Transverse colon (tissue), 4 donors: ENCODE measurements around the gene DNLZ.

Experiments
- CTCF ChIP-seq, 5 experiments: fragments of 200-600 bp in 3 of 5; fragments of 450-650 bp in 2 of 5; sonication (generic) in 3 of 5; IDR thresholded peaks; 1 replicate in 2 of 5; 2 replicates in 3 of 5; pipeline ENCODE4 v1.5.1; 2016 to 2017; ENCODE audit warnings: antibody characterized with exemption in 5 of 5, inconsistent platforms in 3 of 5, mild to moderate bottlenecking in 2 of 5, moderate library complexity in 1 of 5
- EP300 ChIP-seq: sonication (generic); formaldehyde crosslinking; IDR thresholded peaks from one replicate; pipeline ENCODE4 v1.6.1; 2017; ENCODE audit warnings: antibody characterized with exemption, low read depth
- POLR2A ChIP-seq: fragments of 450-650 bp; IDR thresholded peaks from one replicate; pipeline ENCODE4 v1.6.1; 2016; ENCODE audit warnings: antibody characterized with exemption, mild to moderate bottlenecking, moderate library complexity
- POLR2AphosphoS5 ChIP-seq, 3 donors: sonication (generic); formaldehyde crosslinking; IDR thresholded peaks; one replicate each; pipeline ENCODE4 v1.6.1; 2016; ENCODE audit warnings: antibody characterized with exemption in 3 of 3

GRCh38 chr9:136386018-136386417, 22.5 kb upstream of the DNLZ start:
- no peak for TF ChIP-seq CTCF (IDR thresholded peaks at IDR 0.05)
- no peak for TF ChIP-seq POLR2A
- no peak for TF ChIP-seq POLR2AphosphoS5 (IDR thresholded peaks at IDR 0.05)
- no peak for TF ChIP-seq EP300
